ENCODE data around the gene HTR1A.

- TF ChIP-seq CTCF (IDR thresholded peaks at IDR 0.05; ENCODE audit: poor library complexity) (no peak), EZH2 (IDR thresholded peaks at IDR 0.05; ENCODE audit: borderline replicate concordance) (no peak)
These were observed 45.5 kb downstream of the HTR1A start for GRCh38 chr5:63916786-63917185.
